Fibroblast of skin of left biceps (primary cell): ENCODE data around the gene FRMD8.
"Not testable (repeated sequence)": the region's sequence is repeated elsewhere in the genome, so short reads cannot be mapped to it uniquely, and the experiment has no call there.

ENCODE experiments used
- DNase-seq, 2 experiments: peaks; one replicate each; pipeline ENCODE4 v3.0.0-alpha.2; 2013; ENCODE audit warnings: low read depth in 2 of 2

The FRMD8 gene

DNA sequence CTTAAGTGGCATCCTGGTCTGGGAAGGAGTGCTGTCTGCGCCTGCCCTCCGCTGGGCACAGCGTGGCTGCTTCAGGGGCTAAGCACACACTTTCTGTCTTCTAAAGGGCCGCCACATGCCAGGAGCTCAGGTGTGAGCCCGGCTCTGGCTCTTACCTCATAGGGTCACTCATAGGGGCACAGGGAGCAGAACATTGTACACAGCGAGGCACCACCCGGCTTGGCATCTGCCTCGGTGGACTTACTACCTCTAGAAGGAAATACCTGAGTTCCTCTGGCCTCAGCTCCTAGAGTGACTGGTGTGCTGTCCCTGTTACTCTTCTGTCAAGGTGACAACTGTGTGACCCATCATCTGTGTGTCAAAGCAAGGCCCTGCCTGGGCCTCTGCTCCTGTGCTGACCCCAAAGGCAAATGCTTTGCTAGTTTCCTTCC lies 49.6 kb downstream of the FRMD8 start:
- DNase-seq: no peak

DNA sequence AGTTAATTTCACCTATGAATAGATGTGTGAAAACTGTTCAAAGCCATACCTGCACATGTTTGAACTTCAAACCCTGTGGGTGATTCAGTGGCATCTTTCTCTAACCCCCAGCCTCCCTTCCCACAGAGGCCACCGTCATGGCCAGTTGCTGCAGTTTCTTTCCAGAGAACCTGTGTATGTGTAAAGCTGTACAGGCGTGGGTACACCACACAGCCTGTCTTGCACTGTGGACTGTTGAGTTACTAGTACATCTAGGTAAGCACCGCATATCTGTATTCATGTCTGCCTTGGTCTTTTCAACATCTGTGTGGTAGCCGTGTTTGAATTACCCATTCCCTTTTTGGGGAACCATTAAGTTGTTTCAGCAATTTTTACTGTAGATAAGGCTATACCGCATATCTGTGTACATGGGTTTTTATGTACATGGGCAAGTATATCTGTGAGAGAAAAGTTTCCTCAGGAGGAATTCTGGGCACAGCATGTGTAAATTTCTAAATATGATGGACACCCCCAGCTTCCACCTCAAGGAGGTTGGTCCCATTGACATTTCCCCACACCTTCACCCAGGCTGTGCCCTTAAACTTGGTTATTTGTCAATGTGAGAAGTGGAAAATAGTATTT lies 50.1 kb downstream of the FRMD8 start:
- DNase-seq: no peak

DNA sequence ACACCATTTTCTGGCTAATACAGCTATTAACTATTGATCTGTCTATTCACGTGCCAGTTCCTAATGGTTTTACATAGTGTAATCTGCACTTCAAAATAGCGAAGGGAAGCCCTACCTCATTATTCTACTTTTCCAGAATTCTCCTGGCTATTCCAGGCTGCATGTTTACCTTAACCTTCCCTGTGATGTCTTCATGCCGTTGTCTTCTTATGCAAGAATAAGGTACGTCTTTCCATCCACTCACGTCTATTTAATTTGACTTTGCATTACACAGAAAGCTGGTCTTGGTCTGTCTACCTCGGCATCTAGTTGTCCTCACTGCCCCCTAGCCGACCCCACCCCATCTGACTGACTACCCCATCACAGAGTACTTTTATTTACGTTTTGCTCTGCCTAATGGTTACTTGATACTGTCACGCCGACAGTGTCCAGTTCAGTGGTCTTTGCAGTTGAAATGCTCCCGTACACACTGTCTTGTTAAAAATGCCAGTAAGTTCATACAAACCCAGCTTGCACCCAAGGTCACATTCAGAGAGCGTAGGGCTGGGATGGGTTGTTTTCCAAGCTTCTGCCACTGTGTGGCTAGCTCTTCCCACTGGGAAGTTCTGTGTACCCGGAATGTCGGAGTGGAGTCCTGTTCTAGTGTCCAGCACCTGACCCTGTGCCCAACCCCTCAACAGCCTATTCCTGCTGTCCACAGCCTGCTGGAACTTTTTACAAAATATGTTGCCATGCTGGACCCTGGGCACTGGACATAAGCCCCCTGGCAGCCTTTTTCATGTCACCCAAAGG lies 51.2 kb downstream of the FRMD8 start:
- DNase-seq: no peak

DNA sequence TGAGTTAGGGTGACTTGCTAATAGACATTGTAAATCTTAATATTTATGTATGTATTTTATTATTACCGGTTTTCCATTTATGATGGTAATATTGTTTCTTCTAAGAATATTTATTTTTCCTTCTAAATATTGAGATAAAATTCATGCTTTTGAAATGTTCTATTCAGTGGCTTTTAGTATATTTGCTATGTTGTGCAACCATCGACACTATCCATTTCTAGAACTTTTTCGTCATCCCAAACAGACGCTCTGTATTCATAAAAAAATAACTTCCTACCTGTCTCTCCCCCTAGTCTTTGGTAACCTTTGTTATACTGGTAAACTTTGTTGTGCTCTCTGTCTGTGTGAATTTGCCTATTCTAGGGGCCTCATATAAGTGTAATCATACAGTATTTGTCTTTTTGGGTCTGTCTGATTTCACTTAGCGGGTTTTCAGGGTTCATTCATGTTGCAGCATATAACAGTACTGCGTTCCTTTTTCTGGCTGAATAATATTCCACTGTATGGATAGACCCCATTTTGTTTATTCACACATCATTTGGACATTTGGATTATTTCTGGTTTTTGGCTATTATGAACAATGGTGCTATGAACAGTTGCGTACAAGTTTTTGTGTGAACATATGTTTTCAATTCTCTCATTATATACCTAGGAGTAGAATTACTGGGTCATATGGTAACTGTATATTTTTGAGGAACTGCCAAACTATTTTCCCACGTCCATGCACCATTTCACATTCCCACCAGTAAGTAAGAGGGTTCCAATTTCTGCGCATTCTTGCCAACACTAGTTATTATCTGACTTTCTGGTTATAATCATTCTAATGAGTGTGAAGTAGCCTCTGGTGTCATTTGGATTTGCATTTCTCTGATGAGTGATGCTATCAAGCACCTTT lies 52.1 kb downstream of the FRMD8 start:
- peak in 1 of 2 experiments; percentile 61 for DNase-seq

DNA sequence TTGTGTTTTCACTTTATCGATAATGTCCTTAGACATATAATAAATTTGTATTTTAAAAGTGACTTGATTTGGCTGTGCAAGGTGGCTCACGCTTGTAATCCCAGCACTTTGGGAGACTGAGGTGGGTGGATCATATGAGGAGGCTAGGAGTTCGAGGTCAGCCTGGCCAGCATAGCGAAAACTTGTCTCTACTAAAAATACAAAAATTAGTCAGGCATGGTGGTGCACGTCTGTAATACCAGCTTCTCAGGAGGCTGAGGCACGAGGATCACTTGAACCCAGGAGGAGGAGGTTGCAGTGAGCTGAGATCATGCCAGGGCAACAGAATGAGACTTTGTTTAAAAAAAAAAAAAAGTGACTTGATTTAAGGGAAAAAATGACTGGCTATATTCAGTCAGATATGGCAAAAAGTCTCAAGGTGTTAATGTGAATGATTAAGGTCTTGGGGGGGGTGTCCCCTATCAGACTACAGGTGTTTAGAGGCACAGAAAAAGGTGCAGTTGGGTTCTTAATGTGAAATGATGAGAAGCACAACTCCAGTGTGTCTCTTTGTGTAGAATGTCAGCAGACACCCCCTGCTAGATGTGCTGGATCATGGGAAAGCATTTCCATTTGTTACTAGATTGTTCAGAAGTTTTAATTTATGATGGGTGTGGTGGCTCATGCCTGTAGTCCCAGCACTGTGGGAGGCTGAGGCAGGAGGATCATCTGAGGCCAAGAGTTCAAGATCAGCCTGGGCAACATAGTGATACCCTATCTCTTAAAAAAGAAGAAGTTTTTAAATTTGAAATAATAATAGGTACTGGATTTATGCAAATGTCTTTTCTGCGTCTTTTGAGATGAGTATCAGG lies 53.1 kb downstream of the FRMD8 start:
- DNase-seq: no peak

DNA sequence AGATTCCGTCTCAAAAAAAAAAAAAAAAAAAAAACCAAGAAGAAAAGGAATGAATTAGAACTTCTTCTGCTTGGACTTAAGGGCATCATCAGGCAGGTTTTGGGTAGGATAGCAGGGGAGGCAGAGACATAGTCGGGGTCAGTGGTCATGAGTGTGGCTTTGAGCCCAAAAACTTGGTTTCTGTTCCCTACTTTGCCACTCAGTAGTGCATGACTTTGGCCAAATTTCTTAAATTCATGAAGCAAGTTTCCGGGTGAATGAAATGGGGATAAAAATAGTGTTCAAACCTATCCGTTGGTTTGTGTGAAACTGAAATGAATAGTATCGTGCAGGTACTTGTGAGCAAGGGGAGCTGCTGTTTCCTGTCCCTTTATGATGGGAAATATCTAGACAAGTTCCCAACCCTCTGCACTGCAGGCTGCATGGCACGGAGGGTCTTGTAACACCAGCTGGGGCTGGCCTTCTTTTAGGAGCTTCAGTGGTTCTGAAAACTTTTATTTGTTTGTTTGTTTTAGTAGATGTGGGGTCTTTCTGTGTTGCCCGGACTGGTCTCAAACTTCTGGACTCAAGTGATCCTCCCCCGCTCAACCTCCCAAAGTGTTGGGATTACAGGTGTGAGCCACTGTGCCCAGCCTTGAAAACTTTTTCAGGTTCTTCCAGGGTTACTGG lies 54.5 kb downstream of the FRMD8 start:
- DNase-seq: no peak

DNA sequence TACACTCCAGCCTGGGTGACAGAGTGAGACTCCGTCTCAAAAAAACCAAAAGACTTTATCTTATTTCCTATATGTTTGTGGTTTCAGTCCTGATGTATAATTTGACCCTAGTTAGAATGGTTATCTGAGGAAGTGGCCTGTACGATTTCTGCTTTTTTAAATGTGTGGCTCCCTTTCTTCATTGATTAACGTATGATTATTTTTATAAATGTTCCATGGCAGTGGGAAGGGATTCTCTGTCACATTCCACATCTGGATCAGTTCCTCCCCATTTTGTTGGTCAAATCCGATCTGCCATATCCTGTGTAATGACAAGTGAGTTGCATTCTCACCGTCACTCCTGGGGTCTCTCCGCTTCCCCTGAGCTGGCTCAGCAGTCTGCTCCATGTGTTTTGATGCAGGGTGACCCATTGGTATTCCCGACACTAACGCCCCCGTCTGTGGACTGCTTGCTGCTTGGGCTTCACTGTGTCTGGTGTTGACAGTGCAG lies 56.5 kb downstream of the FRMD8 start:
- no peak for DNase-seq

DNA sequence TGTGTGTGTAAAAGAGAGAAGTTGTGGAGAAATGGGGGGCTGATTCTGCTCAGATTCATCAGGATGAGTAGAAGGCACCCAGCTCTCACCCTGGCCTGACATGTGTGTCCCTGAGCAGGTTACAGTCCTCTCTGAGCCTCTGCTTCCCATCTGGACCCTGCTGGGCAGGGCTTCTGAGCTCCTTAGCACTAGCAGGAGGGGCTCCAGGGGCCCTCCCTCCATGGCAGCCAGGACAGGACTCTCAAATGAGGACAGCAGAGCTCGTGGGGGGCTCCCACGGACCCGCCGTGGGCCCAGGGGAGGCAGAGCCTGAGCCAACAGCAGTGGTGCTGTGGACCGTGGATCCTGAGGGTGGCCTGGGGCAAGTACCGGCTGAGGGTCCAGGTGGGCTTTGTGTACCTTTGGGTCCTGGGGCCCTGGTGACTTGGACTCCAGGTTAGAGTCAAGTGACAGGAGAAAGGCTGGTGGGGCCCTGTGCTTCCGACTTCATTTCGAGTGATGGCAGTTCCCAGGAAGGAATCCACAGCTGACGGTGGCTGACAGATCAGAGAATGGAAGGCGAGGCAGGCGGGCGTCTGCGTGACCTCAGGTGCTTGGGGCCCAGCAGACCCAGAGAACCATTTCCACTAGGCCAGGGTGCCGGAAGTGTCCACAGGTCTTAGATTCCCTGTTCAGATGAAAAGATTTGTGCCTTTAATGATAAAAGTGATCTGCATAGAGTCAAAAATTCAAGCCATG lies 58.0 kb downstream of the FRMD8 start:
- no peak for DNase-seq

DNA sequence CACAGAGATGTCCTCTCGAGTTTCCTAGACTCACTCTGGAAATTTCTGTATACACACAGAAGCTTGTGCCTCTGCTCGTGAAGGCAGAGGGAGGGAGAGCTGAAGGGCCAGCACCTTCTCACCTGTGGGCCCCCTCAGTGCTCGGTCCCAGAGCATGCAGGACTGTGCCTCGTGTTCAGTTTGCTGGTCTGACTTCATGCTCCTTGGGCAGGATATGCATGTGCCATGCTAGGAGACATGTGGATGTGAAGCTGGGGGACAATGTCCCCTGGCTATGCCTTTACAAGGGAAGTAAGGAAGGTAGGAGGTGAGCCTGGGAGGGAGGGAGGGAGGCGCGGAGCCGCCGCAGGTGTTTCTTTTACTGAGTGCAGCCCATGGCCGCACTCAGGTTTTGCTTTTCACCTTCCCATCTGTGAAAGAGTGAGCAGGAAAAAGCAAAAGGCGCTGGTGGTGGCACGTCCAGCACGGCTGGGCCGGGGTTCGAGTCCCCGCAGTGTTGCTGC lies 58.7 kb downstream of the FRMD8 start:
- no peak for DNase-seq

DNA sequence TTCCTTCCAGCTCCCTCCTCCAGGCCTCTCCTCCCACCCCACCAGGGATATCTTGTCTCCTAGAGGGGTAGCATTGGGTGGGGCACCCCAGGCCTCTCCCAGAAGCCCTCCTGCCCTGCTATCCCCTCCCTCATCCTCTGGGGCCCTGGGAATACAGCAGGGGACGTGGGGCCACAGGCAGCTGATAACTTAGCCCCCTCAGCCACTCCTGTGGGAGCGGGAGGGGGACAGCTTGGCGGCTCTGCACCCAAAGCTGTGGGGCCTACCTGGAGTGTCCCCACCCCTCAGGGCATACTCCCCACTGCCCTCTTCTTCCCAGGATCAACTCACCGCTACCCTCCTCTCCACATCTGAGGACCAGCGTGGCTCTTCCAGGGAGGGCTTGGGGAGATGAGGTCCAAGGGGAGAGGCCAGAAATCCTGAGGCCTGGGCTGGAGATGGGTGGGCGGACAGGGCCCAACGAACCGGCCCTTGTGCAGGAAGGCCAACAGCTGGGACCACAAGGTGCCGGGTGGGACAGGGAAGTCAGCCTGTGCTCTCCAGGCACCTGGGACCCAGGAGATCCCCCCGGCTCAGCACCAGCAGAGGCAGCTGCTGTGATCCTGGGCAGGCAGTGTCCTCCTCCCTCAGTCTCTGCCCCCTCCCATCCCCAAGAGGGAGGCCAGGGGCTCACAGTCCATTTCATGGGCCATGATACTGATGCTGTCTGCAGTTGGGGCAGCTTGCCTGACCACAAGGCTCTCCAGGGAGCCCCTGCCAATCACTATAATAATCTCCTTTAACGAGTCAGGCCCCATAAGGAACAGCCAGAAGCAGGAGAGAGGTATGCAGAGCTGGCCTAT lies 59.4 kb downstream of the FRMD8 start:
- no peak for DNase-seq

DNA sequence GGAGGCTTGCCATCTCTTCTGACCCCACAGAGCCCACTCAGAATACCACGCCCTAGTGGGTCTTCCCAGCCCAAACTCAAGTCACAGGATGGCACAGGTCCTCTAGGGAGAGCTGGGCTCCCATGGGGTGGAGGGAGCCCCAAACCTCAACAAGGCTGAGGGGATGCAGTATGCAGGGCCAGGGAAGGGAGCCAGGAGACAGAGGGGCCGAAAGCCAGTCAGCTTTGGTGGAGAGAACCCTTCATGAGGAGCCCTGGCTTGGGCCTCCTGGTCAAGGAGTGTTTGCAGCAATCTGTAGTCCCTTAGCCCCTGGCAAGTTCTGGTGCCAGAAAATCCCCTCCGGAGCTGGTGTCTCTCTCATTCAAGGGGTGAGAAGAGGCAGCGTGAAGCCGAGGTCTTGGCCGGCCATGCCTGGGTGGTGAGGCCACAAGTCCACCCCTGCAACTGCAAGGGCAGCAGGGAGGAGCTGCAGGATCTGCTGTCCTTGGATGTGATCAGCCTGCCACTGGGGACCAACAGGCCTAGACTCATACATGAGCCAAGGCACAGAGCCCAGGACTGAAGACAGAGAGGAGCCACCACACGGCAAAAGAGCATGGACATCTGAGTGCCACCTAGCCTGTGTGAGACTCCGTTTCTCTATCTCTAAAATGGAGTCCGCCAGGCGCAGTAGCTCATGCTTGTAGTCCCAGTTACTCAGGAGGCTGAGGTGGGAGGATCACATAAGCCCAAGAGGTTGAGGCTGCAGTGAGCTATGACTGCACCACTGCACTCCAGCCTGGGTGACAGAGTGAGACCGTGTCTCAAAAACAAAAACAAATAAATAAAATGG lies 60.2 kb downstream of the FRMD8 start:
- no peak for DNase-seq

DNA sequence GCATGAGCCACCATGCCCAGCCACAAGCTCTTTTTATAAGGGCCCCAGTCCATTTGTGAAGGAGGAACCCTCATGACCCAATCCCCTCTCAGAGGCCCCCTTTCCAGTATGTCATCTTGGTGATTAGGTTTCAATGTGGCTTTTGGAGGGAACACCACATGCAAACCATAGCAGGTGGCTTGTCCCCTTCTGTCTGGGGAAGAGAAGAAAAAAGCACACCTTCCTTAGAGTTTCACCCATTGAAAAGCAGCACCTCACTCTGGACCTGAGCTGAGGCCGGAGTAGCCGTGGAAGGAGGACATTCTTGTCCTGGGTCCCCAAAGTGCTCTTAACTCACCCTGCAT lies 61.6 kb downstream of the FRMD8 start:
- no peak for DNase-seq

DNA sequence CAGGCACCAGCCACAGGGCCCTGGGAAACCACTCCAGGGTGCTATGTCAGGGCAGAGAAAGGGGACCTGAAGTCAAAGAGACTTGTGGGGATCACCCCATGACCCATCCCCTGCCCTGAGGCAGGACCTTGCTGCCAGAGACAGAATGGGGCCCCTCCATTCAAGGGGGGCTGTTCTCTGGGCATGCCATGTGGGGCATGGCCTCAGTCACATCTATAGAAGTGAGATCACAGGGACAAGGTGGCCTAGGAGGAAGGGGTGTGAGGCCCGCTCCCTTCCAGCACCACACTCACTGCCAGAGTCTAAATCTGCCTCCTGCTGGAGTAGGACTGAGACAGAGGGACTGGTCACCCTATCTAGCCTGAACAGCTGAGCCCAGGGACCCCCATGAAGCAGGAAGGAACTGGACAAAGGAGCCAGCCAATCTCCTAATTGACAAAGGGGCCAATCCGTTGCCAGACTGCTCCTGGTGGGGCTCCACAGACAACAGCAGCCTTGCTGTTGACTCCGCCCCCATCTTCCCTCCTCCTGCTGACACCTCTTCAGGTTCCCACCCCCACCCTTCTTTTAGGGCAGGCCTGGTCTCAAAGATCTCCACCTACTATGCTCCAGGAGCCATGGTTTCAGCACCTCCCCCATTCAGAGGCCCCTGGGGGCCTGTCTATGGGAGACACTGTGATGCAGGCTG lies 62.1 kb downstream of the FRMD8 start:
- DNase-seq: no peak

DNA sequence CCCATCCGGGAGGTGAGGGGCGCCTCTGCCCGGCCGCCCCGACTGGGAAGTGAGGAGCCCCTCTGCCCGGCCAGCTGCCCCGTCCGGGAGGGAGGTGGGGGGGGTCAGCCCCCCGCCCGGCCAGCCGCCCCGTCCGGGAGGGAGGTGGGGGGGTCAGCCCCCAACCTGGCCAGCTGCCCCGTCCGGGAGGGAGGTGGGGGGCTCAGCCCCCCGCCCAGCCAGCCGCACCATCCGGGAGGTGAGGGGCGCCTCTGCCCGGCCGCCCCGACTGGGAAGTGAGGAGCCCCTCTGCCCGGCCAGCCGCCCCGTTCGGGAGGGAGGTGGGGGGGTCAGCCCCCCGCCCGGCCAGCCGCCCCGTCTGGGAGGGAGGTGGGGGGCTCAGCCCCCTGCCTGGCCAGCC lies 64.9 kb downstream of the FRMD8 start:
- not testable (repeated sequence) for DNase-seq

DNA sequence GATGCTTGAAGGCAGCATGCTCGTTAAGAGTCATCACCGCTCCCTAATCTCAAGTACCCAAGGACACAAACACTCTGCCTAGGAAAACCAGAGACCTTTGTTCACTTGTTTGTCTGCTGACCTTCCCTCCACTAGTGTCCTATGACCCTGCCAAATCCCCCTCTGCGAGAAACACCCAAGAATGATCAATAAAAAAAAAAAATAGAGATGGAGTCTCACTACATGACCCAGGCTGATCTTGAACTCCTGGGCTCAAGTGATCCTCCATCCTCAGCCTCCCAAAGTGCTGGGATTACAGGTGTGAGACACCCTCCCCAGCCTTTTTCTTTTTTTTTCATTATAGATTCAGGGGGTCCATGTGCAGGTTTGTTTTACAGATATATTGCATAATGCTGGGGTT lies 65.8 kb downstream of the FRMD8 start:
- DNase-seq: not testable (repeated sequence)

DNA sequence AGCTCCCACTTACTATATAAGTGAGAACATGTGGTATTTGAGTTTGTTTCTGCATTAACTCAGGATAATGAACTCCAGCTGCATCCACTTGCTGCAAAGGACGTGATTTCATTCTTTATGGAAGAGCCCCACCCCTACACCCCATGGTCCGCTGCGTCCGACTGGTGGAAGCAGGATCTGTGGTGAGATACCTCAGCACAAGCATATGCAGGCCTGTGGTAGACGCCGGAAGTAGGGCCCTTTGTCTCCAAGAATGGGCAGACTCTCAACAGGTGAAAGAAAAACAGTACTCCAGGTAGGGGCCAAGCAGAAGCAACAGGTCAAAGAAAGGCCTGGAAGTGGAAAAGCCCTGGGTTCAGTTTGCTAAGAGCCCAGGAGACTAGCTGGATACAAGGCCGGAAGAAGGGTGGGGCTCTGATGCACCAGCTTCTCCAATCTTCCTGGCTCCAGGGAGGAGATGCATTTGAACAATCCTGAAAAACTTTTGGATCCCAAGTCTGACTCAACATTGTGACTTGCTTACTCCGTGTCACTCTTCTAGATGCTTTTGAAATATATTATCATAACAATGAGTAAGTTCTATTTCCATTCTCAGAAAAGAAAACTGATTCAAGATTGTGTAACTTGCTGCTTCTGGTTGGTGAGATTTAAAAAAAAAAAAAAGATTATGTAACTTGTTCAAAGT lies 66.5 kb downstream of the FRMD8 start:
- DNase-seq: peak; percentile 83 to 85

DNA sequence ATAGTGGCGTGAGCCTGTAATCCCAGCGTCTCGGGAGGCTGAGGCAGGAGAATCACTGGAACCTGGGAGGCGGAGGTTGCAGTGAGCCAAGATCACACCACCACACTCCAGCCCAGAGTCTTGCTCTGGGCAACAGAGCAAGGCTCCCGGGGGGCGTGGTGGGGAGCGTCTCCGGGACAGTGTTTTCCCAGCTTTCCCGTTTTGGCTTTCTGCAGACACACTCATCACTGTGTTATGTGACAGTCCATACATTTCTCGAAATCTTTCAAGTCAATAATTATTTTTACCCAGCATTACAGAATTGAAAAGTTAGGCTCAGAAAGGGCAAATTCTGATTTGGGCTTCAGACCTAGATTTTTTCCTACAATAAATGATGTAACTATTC lies 67.9 kb downstream of the FRMD8 start:
- DNase-seq: no peak
